Neural cell (in vitro differentiated cells): ENCODE results near the gene AHRR. TPM values are rescaled to one million over a fixed set of nuclear protein-coding genes. Genes with fewer than 3 reads are reported as not detected.

Experiments used
- H2AFZ ChIP-seq: fragments of 200-600, 300-800 bp; sonication (generic), shearing (Covaris generic); 2 replicates; pipeline ENCODE4 v1.6.0; 2014; ENCODE audit warnings: low read depth, mild to moderate bottlenecking, antibody characterized with exemption, low read length, moderate library complexity
- H3F3A ChIP-seq: fragments of 200-600 bp; shearing (Covaris generic); 2 replicates; pipeline ENCODE4 v1.6.1; 2016; ENCODE audit warnings: mild to moderate bottlenecking, moderate library complexity, mixed read lengths, antibody characterized with exemption, low read length; ENCODE audit not compliant: insufficient read depth, poor library complexity, severe bottlenecking
- H3K27ac ChIP-seq: fragments of 200-600, 300-800 bp; sonication (generic), shearing (Covaris generic); 2 replicates; pipeline ENCODE4 v1.5.1; 2014; ENCODE audit warnings: mild to moderate bottlenecking, low read length, moderate library complexity
- H3K27me3 ChIP-seq: fragments of 300-800, 200-600 bp; sonication (generic), shearing (Covaris generic); 2 replicates; pipeline ENCODE4 v1.6.0; 2014; ENCODE audit warnings: mild to moderate bottlenecking, low read depth, low read length, moderate library complexity; ENCODE audit not compliant: insufficient read depth
- H3K36me3 ChIP-seq: fragments of 300-800, 200-600 bp; sonication (generic), shearing (Covaris generic); 2 replicates; pipeline ENCODE4 v1.5.1; 2014; ENCODE audit warnings: mild to moderate bottlenecking, antibody characterized with exemption, low read length, moderate library complexity; ENCODE audit not compliant: insufficient read depth
- H3K4me2 ChIP-seq: fragments of 300-800, 200-600 bp; sonication (generic), shearing (Covaris generic); 2 replicates; pipeline ENCODE4 v1.6.0; 2014; ENCODE audit warnings: mild to moderate bottlenecking, low read length
- H3K4me3 ChIP-seq: fragments of 300-800, 200-600 bp; sonication (generic), shearing (Covaris generic); 2 replicates; pipeline ENCODE4 v1.5.1; 2014; ENCODE audit warnings: mild to moderate bottlenecking, low read length, moderate library complexity
- H3K79me2 ChIP-seq: fragments of 200-600 bp; shearing (Covaris generic); replicated peaks from 2 replicates; pipeline ENCODE4 v1.6.0; 2014; ENCODE audit warnings: mild to moderate bottlenecking, low read length, moderate library complexity; ENCODE audit not compliant: insufficient read depth
- H3K9ac ChIP-seq: fragments of 300-800, 200-600 bp; sonication (generic), shearing (Covaris generic); 2 replicates; pipeline ENCODE4 v1.6.1; 2016; ENCODE audit warnings: mild to moderate bottlenecking, low read length, mixed read lengths
- H3K9me2 ChIP-seq: fragments of 200-600 bp; shearing (Covaris generic); 2 replicates; pipeline ENCODE4 v1.6.1; 2016; ENCODE audit warnings: mild to moderate bottlenecking, low read length, mixed read lengths; ENCODE audit not compliant: insufficient read depth
- H3K9me3 ChIP-seq: fragments of 200-600, 300-800 bp; sonication (generic), shearing (Covaris generic); 2 replicates; pipeline ENCODE4 v1.6.1; 2016; ENCODE audit warnings: mild to moderate bottlenecking, mixed run types, low read length, moderate library complexity, mixed read lengths
- H4K20me1 ChIP-seq: fragments of 200-600 bp; shearing (Covaris generic); 2 replicates; pipeline ENCODE4 v1.6.1; 2016; ENCODE audit warnings: mild to moderate bottlenecking, mixed run types; ENCODE audit not compliant: insufficient read depth
- EP300 ChIP-seq: fragments of 450-650 bp; conservative IDR thresholded peaks from 2 replicates; pipeline ENCODE4 v1.6.1; 2014; ENCODE audit warnings: antibody characterized with exemption, mild to moderate bottlenecking, moderate library complexity; ENCODE audit not compliant: poor library complexity, severe bottlenecking
- EZH2 ChIP-seq: fragments of 200-600, 300-800 bp; shearing (Covaris generic), sonication (generic); IDR thresholded peaks from 2 replicates; pipeline ENCODE4 v1.6.1; 2014; ENCODE audit warnings: antibody characterized with exemption, low read length, borderline replicate concordance, mild to moderate bottlenecking; ENCODE audit not compliant: insufficient read depth, poor library complexity, severe bottlenecking
- MXI1 ChIP-seq: fragments of 450-650 bp; conservative IDR thresholded peaks from 2 replicates; pipeline ENCODE4 v1.6.1; 2014; ENCODE audit warnings: antibody characterized with exemption, mild to moderate bottlenecking; ENCODE audit not compliant: poor library complexity, severe bottlenecking
- POLR2AphosphoS5 ChIP-seq: IDR thresholded peaks from 2 replicates; pipeline ENCODE4 v1.6.1; 2012
- RAD21 ChIP-seq: fragments of 450-650 bp; conservative IDR thresholded peaks from 2 replicates; pipeline ENCODE4 v1.6.1; 2014; ENCODE audit warnings: antibody characterized with exemption, mild to moderate bottlenecking, moderate library complexity
- REST ChIP-seq: IDR thresholded peaks from 2 replicates; pipeline ENCODE4 v1.6.1; 2012; ENCODE audit warnings: borderline replicate concordance
- SMC3 ChIP-seq: fragments of 450-650 bp; conservative IDR thresholded peaks from 2 replicates; pipeline ENCODE4 v1.6.1; 2014; ENCODE audit warnings: antibody characterized with exemption, mild to moderate bottlenecking, moderate library complexity; ENCODE audit not compliant: poor library complexity
- TAF1 ChIP-seq: IDR thresholded peaks from 2 replicates; pipeline ENCODE4 v1.6.1; 2012; ENCODE audit warnings: low read depth
- polyA plus RNA-seq: library from polyadenylated mRNA; depleted of rRNA; stranded (reverse); fragments of >200 nt; gene quantifications from 2 replicates; pipeline ENCODE4 v1.2.3, GENCODE V29; 2014
- TF ChIP-seq, protein P1 (sequence below): fragments of 450-650 bp; IDR thresholded peaks from 2 replicates; pipeline ENCODE4 v1.5.1; 2014; ENCODE audit warnings: antibody characterized with exemption, mild to moderate bottlenecking, moderate library complexity; ENCODE audit not compliant: poor library complexity, severe bottlenecking

Gene AHRR
- polyA plus RNA-seq, 1 donor from 2014 or later: 0.26 TPM

GRCh38 chr5:442335-443238 lies 121.1 kb downstream of the AHRR start, which contains the start of gene EXOC3:
Gene EXOC3 (plus strand): TSS chr5:443176. CDS start chr5:446206, 3,030 bp downstream.
- Histone ChIP-seq H2AFZ (peak within 1 kb of the TSS; percentile 85), H3K9ac (peak within 1 kb of the TSS; percentile 87), H3K4me3 (peak within 1 kb of the TSS; percentile 99), H3K27ac (peak within 1 kb of the TSS; percentile 68), H3K9me3 (no peaks in the 10 kb centered on the region), H3K9me2 (no peaks in the 10 kb centered on the region), H3K4me2 (peak within 1 kb of the TSS; percentile 83), H3K27me3 (no peaks in the 10 kb centered on the region), H3K36me3 (peaks cover 4% of the 10 kb centered on the region), H4K20me1 (no peaks in the 10 kb centered on the region), H3K79me2 (peaks cover 24% of the 10 kb centered on the region), H3F3A (no peaks in the 10 kb centered on the region)
- TF ChIP-seq MXI1 (peak; percentile 96), POLR2AphosphoS5 (peak; percentile 86), TAF1 (no peak), EZH2 (no peak), SMC3 (peak; percentile 53), RAD21 (peak; percentile 54), EP300 (peak; percentile 18)

GRCh38 chr5:443239-444151 lies 122.0 kb downstream of the AHRR start:
- peaks cover 24% of the 10 kb centered on the region for H3K79me2 ChIP-seq
- H3K9me3 ChIP-seq: no peaks in the 10 kb centered on the region
- H3F3A ChIP-seq: no peaks in the 10 kb centered on the region
- peak; percentile 29 for TF ChIP-seq POLR2AphosphoS5
- TF ChIP-seq, protein P1, sequence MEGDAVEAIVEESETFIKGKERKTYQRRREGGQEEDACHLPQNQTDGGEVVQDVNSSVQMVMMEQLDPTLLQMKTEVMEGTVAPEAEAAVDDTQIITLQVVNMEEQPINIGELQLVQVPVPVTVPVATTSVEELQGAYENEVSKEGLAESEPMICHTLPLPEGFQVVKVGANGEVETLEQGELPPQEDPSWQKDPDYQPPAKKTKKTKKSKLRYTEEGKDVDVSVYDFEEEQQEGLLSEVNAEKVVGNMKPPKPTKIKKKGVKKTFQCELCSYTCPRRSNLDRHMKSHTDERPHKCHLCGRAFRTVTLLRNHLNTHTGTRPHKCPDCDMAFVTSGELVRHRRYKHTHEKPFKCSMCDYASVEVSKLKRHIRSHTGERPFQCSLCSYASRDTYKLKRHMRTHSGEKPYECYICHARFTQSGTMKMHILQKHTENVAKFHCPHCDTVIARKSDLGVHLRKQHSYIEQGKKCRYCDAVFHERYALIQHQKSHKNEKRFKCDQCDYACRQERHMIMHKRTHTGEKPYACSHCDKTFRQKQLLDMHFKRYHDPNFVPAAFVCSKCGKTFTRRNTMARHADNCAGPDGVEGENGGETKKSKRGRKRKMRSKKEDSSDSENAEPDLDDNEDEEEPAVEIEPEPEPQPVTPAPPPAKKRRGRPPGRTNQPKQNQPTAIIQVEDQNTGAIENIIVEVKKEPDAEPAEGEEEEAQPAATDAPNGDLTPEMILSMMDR: no peak
- no peak for TF ChIP-seq EP300
- no peak for TF ChIP-seq RAD21
- TF ChIP-seq EZH2: no peak
- TF ChIP-seq REST: no peak
- TF ChIP-seq TAF1: no peak
- no peak for TF ChIP-seq SMC3
- peak overlapping the region; percentile 87 for H3K9ac ChIP-seq
- peak overlapping the region; percentile 99 for H3K4me3 ChIP-seq
- no peaks in the 10 kb centered on the region for H3K9me2 ChIP-seq
- no peaks in the 10 kb centered on the region for H4K20me1 ChIP-seq
- no peaks in the 10 kb centered on the region for H3K27me3 ChIP-seq
- H3K4me2 ChIP-seq: peak overlapping the region; percentile 62
- peaks cover 4% of the 10 kb centered on the region for H3K36me3 ChIP-seq
- H3K27ac ChIP-seq: no peak overlapping the region
- peak overlapping the region; percentile 85 for H2AFZ ChIP-seq
